Endothelial cell of umbilical vein (primary cell): ENCODE data around the gene CAPN14. TPM values are rescaled to one million over a fixed set of nuclear protein-coding genes. Genes with fewer than 3 reads are reported as not detected.

Experiments
- BruUV-seq: library from RNA; stranded (reverse); fragments of 400-500 nt; replicated peaks from 2 replicates; lab custom pipeline; 2021; lab: Mats Ljungman, UMichigan
- CTCF ChIA-PET: fragments of 300-600, 350-600 bp; sonication (Branson Sonifier 250); formaldehyde crosslinking; loops from one replicate; lab custom pipeline; 2021; ENCODE audit warnings: antibody characterized with exemption, inconsistent platforms; lab: Charles Lee
- POLR2A ChIA-PET: fragments of 300-600, 350-600 bp; sonication (Branson Sonifier 250); formaldehyde crosslinking; loops from one replicate; lab custom pipeline; 2021; ENCODE audit warnings: antibody characterized with exemption, inconsistent platforms; lab: Charles Lee
- DNase-seq: peaks from one replicate; pipeline ENCODE4 v3.0.0-alpha.2; 2011; ENCODE audit warnings: low read depth, low spot score
- FAIRE-seq: peaks from 2 replicates; lab custom pipeline; 2011; peaks lifted over from hg19 to GRCh38; lab: Jason Lieb, UNC
- H2AFZ ChIP-seq: 2 replicates; pipeline ENCODE4 v1.6.0; 2012; ENCODE audit warnings: low read depth, low read length, control low read depth, inconsistent platforms
- H3K27ac ChIP-seq: 2 replicates; pipeline ENCODE4 v1.5.1; 2011; ENCODE audit warnings: low read depth, mild to moderate bottlenecking, control low read depth, low read length, moderate library complexity; ENCODE audit not compliant: insufficient read depth
- H3K27me3 ChIP-seq, 2 experiments: 2 replicates each; pipeline versions ENCODE4 v1.6.0 to v1.6.1; 2011; ENCODE audit warnings: low read length in 2 of 2, mixed read lengths in 1 of 2; ENCODE audit not compliant: control insufficient read depth in 2 of 2, insufficient read depth in 2 of 2
- H3K36me3 ChIP-seq, 2 experiments: 2 replicates in 1 of 2; 3 replicates in 1 of 2; pipeline ENCODE4 v1.5.1; 2011; ENCODE audit warnings: low read length in 2 of 2, mild to moderate bottlenecking in 1 of 2, moderate library complexity in 1 of 2; ENCODE audit not compliant: control insufficient read depth in 2 of 2, insufficient read depth in 2 of 2; ENCODE audit errors: extremely low read depth in 1 of 2
- H3K4me1 ChIP-seq: 3 replicates; pipeline ENCODE4 v1.5.1; 2011; ENCODE audit warnings: mild to moderate bottlenecking, low read length; ENCODE audit not compliant: control insufficient read depth, insufficient read depth; ENCODE audit errors: extremely low read depth
- H3K4me2 ChIP-seq: 2 replicates; pipeline ENCODE4 v1.6.1; 2011; ENCODE audit warnings: low read length, control low read depth, mixed read lengths; ENCODE audit not compliant: insufficient read depth
- H3K4me3 ChIP-seq, 3 experiments: fragments of 200-600 bp in 1 of 3; sonication (generic), shearing (Covaris generic) in 1 of 3; replicated peaks in 1 of 3; 2 replicates each; pipeline ENCODE4 v1.5.1; 2011 to 2016; ENCODE audit warnings: control low read depth in 3 of 3, low read length in 3 of 3, mild to moderate bottlenecking in 2 of 3, inconsistent platforms in 1 of 3, low read depth in 1 of 3, moderate library complexity in 1 of 3; ENCODE audit not compliant: insufficient read depth in 1 of 3
- H3K79me2 ChIP-seq: 2 replicates; pipeline ENCODE4 v1.6.0; 2012; ENCODE audit warnings: low read length, inconsistent platforms; ENCODE audit not compliant: control insufficient read depth, insufficient read depth
- H3K9ac ChIP-seq: replicated peaks from 2 replicates; pipeline ENCODE3; 2011; ENCODE audit warnings: low read length, control low read depth; ENCODE audit not compliant: insufficient read depth; ENCODE audit errors: extremely low read depth
- H3K9me1 ChIP-seq: replicated peaks from 3 replicates; pipeline ENCODE4 v1.6.0; 2011; ENCODE audit warnings: mild to moderate bottlenecking, low read length; ENCODE audit not compliant: control insufficient read depth, insufficient read depth; ENCODE audit errors: extremely low read depth
- H3K9me3 ChIP-seq: replicated peaks from 2 replicates; pipeline ENCODE4 v1.5.1; 2012; ENCODE audit warnings: low read length, inconsistent platforms; ENCODE audit not compliant: control insufficient read depth, insufficient read depth
- H4K20me1 ChIP-seq: replicated peaks from 2 replicates; pipeline ENCODE3; 2011; ENCODE audit warnings: mild to moderate bottlenecking, low read length; ENCODE audit not compliant: control insufficient read depth, insufficient read depth; ENCODE audit errors: extremely low read depth
- EZH2 ChIP-seq: IDR thresholded peaks from 2 replicates; pipeline ENCODE4 v1.6.1; 2012; ENCODE audit warnings: borderline replicate concordance, low read depth, mild to moderate bottlenecking, moderate library complexity, low read length, inconsistent platforms; ENCODE audit not compliant: severe bottlenecking
- FOS ChIP-seq: IDR thresholded peaks from 2 replicates; pipeline ENCODE4 v1.6.1; 2011; ENCODE audit warnings: mild to moderate bottlenecking, low read length, moderate library complexity, borderline replicate concordance; ENCODE audit not compliant: insufficient read depth
- GATA2 ChIP-seq: IDR thresholded peaks from 2 replicates; pipeline ENCODE4 v1.7.0; 2011; ENCODE audit warnings: low read depth, mild to moderate bottlenecking, moderate library complexity, mixed read lengths, low read length; ENCODE audit not compliant: insufficient read length, insufficient read depth
- JUN ChIP-seq: IDR thresholded peaks from 2 replicates; pipeline ENCODE4 v1.6.1; 2011; ENCODE audit warnings: borderline replicate concordance, low read depth; ENCODE audit not compliant: insufficient read length, insufficient read depth
- MYC ChIP-seq: IDR thresholded peaks from one replicate; pipeline ENCODE4 v1.6.1; 2011; ENCODE audit warnings: mild to moderate bottlenecking, low read depth, low read length
- POLR2A ChIP-seq: IDR thresholded peaks from 2 replicates; pipeline ENCODE4 v1.6.1; 2012; ENCODE audit warnings: low read depth, mild to moderate bottlenecking, control low read depth, low read length
- POLR2AphosphoS5 ChIP-seq: IDR thresholded peaks from 2 replicates; pipeline ENCODE4 v1.6.1; 2012; ENCODE audit warnings: low read depth, mild to moderate bottlenecking, control low read depth, low read length, moderate library complexity; ENCODE audit not compliant: insufficient read depth
- dilution Hi-C: fragments of 300-500 bp; cut with MboI; formaldehyde crosslinking; loops from one replicate; pipeline ENCODE4 v1.15.0; 2019; ENCODE audit warnings: low sequenced_read_pairs; ENCODE audit not compliant: extremely low pct_ligation_motif_present
- intact Hi-C: fragments of 100-400 bp; cut with micrococcal nuclease; formaldehyde crosslinking; loops from one replicate; pipeline ENCODE4 v1.10.0; 2022
- polyA plus RNA-seq, 4 experiments: library from polyadenylated mRNA; depleted of rRNA in 3 of 4; stranded (reverse) in 3 of 4; unstranded in 1 of 4; fragments of >200 nt; gene quantifications; 2 replicates each; pipeline versions ENCODE4 v1.2.1 to v1.2.3, GENCODE V29; 2011 to 2012; ENCODE audit warnings: missing spikeins in 1 of 4
- total RNA-seq: library from RNA; stranded (reverse); gene quantifications from 2 replicates; pipeline ENCODE4 v1.2.3, GENCODE V29; 2021
- TF ChIP-seq, protein P1 (sequence below): IDR thresholded peaks from 2 replicates; pipeline ENCODE4 v1.6.1; 2011; ENCODE audit not compliant: insufficient read depth, insufficient read length
- TF ChIP-seq, protein P2 (sequence below), 2 donors: IDR thresholded peaks; 1 replicate in 1 of 2; 2 replicates in 1 of 2; pipeline ENCODE4 v1.5.1; 2011; ENCODE audit warnings: low read length in 2 of 2, mild to moderate bottlenecking in 2 of 2, moderate library complexity in 2 of 2, control low read depth in 1 of 2, inconsistent platforms in 1 of 2, low read depth in 1 of 2; ENCODE audit not compliant: insufficient read depth in 1 of 2; ENCODE audit errors: extremely low read depth in 1 of 2

Gene CAPN14
- total and polyA plus RNA-seq, 2 donors (not counting 3 experiments of a cell fraction or from before 2014, with no cell fraction given), result 0.01 to 0.15 TPM

DNA sequence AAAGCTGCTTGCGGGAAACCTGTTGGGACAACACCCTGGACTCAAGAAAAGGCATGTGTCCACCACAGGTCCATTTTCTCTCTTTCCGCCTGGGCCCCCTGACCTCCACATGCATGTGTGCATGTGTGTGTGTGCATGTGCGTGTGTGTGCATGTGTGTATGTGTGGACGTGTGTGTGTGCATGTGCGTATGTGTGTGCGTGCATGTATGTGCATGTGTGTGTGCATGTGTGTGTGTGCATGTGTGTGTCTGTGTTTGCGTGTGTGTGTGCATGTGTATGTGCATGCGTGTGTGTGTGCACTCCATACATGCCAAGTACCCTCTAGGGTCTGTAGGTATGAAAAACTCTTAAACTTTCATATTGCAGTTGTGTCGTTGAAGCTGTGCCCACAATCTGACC lies 16.3 kb downstream of the CAPN14 start:
- H3K9me3 ChIP-seq, result no peaks in the 10 kb centered on the region
- H3K79me2 ChIP-seq, result no peaks in the 10 kb centered on the region
- dilution Hi-C loops (no loop called here), intact Hi-C loops (no loop called here)
- no peak for DNase-seq
- no peaks in the 10 kb centered on the region for H4K20me1 ChIP-seq
- POLR2A ChIA-PET, result no interaction called here
- H2AFZ ChIP-seq, result no peak overlapping the region
- no peaks in the 10 kb centered on the region for H3K27me3 ChIP-seq
- CTCF ChIA-PET, result no interaction called here
- no peak overlapping the region for H3K4me2 ChIP-seq
- H3K4me3 ChIP-seq, result no peak overlapping the region
- H3K27ac ChIP-seq, result no peak overlapping the region
- no peaks in the 10 kb centered on the region for H3K36me3 ChIP-seq
- FAIRE-seq, result no peak
- no TSS peak for BruUV-seq
- no peaks in the 10 kb centered on the region for H3K4me1 ChIP-seq
- no peak overlapping the region for H3K9ac ChIP-seq
- TF ChIP-seq JUN (no peak), GATA2 (no peak), MYC (no peak), FOS (no peak), POLR2AphosphoS5 (no peak), EZH2 (no peak), POLR2A (no peak)
- TF ChIP-seq, protein P1, sequence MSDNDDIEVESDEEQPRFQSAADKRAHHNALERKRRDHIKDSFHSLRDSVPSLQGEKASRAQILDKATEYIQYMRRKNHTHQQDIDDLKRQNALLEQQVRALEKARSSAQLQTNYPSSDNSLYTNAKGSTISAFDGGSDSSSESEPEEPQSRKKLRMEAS, result no peak
- TF ChIP-seq, protein P2, sequence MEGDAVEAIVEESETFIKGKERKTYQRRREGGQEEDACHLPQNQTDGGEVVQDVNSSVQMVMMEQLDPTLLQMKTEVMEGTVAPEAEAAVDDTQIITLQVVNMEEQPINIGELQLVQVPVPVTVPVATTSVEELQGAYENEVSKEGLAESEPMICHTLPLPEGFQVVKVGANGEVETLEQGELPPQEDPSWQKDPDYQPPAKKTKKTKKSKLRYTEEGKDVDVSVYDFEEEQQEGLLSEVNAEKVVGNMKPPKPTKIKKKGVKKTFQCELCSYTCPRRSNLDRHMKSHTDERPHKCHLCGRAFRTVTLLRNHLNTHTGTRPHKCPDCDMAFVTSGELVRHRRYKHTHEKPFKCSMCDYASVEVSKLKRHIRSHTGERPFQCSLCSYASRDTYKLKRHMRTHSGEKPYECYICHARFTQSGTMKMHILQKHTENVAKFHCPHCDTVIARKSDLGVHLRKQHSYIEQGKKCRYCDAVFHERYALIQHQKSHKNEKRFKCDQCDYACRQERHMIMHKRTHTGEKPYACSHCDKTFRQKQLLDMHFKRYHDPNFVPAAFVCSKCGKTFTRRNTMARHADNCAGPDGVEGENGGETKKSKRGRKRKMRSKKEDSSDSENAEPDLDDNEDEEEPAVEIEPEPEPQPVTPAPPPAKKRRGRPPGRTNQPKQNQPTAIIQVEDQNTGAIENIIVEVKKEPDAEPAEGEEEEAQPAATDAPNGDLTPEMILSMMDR (IDR thresholded peaks at IDR 0.05; ENCODE audit: extremely low read depth in 1 of 2, insufficient read depth in 1 of 2, low read depth in 1 of 2, low read length in 2 of 2), result no peak
- H3K9me1 ChIP-seq, result no peaks in the 10 kb centered on the region
